HUES48 (cell line): Measurements from ENCODE around the gene MTERF2.

Source experiments
- H3K27ac ChIP-seq: one replicate; pipeline ENCODE4 v1.7.0; 2013; ENCODE audit warnings: low read depth, low read length, inconsistent platforms
- H3K27me3 ChIP-seq: 2 replicates; pipeline ENCODE4 v1.6.1; 2013; ENCODE audit warnings: mild to moderate bottlenecking, low read length; ENCODE audit not compliant: control insufficient read depth, insufficient read depth
- H3K36me3 ChIP-seq: 2 replicates; pipeline ENCODE4 v1.6.1; 2013; ENCODE audit warnings: low read length; ENCODE audit not compliant: control insufficient read depth, insufficient read depth
- H3K4me1 ChIP-seq: 2 replicates; pipeline ENCODE4 v1.6.1; 2013; ENCODE audit warnings: mild to moderate bottlenecking, low read length; ENCODE audit not compliant: control insufficient read depth, insufficient read depth
- H3K4me3 ChIP-seq: 2 replicates; pipeline ENCODE4 v1.5.1; 2013; ENCODE audit warnings: mild to moderate bottlenecking, low read depth, low read length
- H3K9ac ChIP-seq: 2 replicates; pipeline ENCODE4 v1.6.1; 2013; ENCODE audit warnings: mild to moderate bottlenecking, low read depth, low read length, moderate library complexity
- H3K9me3 ChIP-seq: 2 replicates; pipeline ENCODE4 v1.6.1; 2013; ENCODE audit warnings: low read length; ENCODE audit not compliant: control insufficient read depth, insufficient read depth

Gene MTERF2

DNA sequence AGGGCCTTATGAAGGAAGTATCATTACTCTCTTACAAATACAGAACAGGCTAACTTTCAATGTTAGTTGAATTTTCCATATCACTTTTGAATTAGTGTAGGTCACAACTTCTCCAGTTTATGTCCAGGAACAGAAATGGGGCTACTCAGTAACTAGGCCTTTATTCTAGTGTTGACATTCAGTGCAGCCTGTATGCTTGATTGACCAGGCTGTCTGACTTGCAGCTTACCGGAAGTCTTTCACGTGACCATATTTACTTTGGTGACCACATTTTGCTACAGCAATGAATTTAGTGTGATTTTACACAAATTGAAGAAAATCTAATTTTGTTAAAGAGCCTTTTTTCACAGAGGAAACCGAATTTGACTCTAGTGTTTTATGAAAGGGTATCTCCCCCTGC, 12.4 kb downstream of the MTERF2 start:
- H3K9me3 ChIP-seq: no peaks in the 10 kb centered on the region
- H3K4me3 ChIP-seq: no peak overlapping the region
- H3K27ac ChIP-seq: no peak overlapping the region
- no peaks in the 10 kb centered on the region for H3K4me1 ChIP-seq
- H3K36me3 ChIP-seq: peaks cover 11% of the 10 kb centered on the region
- no peaks in the 10 kb centered on the region for H3K27me3 ChIP-seq
- no peak overlapping the region for H3K9ac ChIP-seq

DNA sequence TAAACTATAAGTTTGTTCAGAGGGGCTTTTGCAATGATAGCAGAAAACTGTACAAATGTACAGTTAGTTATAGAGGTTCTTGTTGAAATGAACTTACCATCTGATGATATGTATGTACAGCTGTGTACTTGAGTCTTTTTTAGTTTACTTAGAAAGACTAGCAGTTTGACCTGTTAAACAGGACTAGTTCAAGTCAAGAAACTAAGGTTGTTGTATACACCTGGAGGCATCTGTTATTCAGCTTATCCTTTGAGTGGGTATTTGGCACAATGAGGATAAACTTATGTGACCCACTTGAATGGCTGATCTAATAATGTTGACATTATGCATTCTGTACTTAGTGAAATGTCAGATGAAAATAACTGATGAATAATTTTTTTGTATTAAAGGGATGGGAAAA, 13.4 kb downstream of the MTERF2 start:
- no peak overlapping the region for H3K27ac ChIP-seq
- H3K36me3 ChIP-seq: peaks cover 14% of the 10 kb centered on the region
- no peak overlapping the region for H3K4me3 ChIP-seq
- H3K4me1 ChIP-seq: no peaks in the 10 kb centered on the region
- no peak overlapping the region for H3K9ac ChIP-seq
- no peaks in the 10 kb centered on the region for H3K9me3 ChIP-seq
- no peaks in the 10 kb centered on the region for H3K27me3 ChIP-seq

DNA sequence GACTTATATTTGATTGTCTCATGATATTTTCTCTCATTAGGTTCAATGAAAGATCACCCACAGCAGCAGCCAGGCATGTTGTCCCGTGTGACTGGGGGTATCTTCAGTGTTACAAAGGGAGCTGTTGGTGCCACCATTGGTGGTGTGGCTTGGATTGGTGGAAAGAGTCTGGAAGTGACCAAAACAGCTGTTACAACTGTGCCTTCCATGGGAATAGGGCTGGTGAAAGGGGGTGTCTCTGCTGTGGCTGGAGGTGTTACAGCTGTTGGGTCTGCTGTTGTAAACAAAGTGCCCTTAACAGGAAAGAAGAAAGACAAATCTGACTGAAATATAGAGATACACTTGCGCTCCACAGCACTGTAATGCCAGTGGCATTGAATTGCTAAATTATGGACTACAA, 15.9 kb downstream of the MTERF2 start:
- H3K27me3 ChIP-seq: no peaks in the 10 kb centered on the region
- H3K4me1 ChIP-seq: no peaks in the 10 kb centered on the region
- H3K9me3 ChIP-seq: no peaks in the 10 kb centered on the region
- no peak overlapping the region for H3K27ac ChIP-seq
- H3K4me3 ChIP-seq: no peak overlapping the region
- no peak overlapping the region for H3K9ac ChIP-seq
- H3K36me3 ChIP-seq: peaks cover 21% of the 10 kb centered on the region

DNA sequence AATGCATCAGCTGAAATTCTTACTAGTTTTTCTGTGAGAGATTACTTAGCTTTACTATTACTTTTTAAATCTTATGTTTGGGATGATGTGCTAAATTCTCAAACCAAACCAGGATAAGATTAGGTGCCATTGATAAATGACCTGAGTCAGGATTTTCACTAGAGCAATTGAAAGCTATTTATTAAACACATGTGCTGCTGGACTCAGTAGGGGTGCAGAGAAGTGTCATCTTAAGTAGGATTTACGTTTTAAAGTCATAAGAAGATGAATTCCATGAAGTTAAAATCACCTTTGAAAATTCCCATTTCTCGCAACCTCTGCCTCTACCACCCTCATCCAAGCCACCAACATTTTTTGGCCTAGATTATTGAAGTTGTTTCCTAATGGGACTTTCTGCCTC, 22.4 kb downstream of the MTERF2 start:
- H3K27ac ChIP-seq: no peak overlapping the region
- H3K9me3 ChIP-seq: no peaks in the 10 kb centered on the region
- no peak overlapping the region for H3K9ac ChIP-seq
- peaks cover 13% of the 10 kb centered on the region; the same call in 1 of the 2 replicates for H3K36me3 ChIP-seq
- no peaks in the 10 kb centered on the region for H3K27me3 ChIP-seq
- H3K4me3 ChIP-seq: no peak overlapping the region
- no peaks in the 10 kb centered on the region for H3K4me1 ChIP-seq

DNA sequence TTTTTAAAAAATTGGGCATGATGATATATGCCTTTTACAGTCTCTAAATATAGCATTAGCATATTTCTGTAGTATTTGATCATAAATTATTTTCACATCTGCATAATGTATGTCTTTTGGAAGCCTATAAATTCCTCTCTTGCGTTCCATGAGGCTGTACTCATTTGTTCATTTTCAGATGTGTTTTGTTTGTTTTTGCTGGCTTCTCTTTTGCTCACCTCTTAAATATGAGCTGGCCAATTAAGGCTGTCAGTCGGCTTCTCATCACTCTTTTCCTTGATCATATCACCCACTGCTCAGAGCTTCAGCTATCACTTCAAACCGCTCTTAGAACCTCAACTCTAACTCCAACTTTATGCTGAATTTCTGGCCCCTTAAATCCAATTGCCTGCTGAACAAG, 24.7 kb downstream of the MTERF2 start:
- H3K9me3 ChIP-seq: no peaks in the 10 kb centered on the region
- H3K4me1 ChIP-seq: peaks cover 4% of the 10 kb centered on the region; the same call in 1 of the 2 replicates
- 0 out of 2 replicates have a peak, but pooled peaks cover 3% of the 10 kb centered on the region for H3K36me3 ChIP-seq
- H3K4me3 ChIP-seq: no peak overlapping the region
- no peak overlapping the region for H3K9ac ChIP-seq
- no peaks in the 10 kb centered on the region for H3K27me3 ChIP-seq
- no peak overlapping the region for H3K27ac ChIP-seq

DNA sequence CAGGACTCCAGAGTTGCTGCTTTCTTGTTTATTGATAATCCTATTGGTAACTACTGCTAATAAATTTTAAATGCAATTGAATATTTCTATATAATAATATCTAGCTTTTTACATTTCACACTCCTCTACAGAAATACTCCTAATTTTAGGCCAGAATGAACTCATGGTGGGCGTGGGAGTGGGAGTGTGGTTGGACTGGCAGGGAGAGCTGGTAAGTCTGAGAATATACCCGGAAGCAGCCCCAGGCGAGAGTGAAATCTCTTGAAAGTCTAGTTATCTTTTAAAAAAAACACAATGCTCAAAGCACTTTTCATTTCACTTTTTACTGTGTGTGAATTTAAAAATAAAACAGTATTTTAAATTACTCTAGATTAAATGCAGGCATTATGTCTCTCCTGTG, 26.5 kb downstream of the MTERF2 start:
- Histone ChIP-seq H3K27ac (no peak overlapping the region), H3K36me3 (0 out of 2 replicates have a peak, but pooled peaks cover 3% of the 10 kb centered on the region), H3K9ac (no peak overlapping the region), H3K9me3 (no peaks in the 10 kb centered on the region), H3K4me3 (no peak overlapping the region), H3K27me3 (no peaks in the 10 kb centered on the region), H3K4me1 (peaks cover 6% of the 10 kb centered on the region; the same call in 1 of the 2 replicates)

DNA sequence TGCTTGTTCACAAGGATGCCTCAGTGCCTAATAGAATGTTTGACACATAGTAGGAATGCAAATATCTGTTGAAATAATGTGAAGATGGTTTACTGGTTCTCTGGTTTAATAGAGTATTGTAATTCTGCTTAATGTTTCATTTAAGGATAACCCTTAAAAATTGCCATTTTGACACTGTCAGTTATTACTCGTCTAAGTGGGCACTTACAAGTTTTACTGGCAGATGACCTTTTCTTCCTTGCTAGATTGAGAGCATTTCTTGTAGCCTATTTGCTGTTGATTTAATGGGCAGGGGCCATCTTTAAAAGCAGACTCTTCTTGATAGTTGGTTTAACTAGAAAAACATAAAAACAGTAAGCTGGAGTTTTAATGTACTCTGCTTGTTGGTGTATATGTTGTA, 29.4 kb downstream of the MTERF2 start:
- no peak overlapping the region for H3K9ac ChIP-seq
- peaks cover 6% of the 10 kb centered on the region; the same call in 1 of the 2 replicates for H3K27me3 ChIP-seq
- H3K9me3 ChIP-seq: no peaks in the 10 kb centered on the region
- peaks cover 6% of the 10 kb centered on the region; the same call in 1 of the 2 replicates for H3K4me1 ChIP-seq
- H3K27ac ChIP-seq: no peak overlapping the region
- H3K4me3 ChIP-seq: peak overlapping the region; percentile 92
- H3K36me3 ChIP-seq: 0 out of 2 replicates have a peak, but pooled peaks cover 3% of the 10 kb centered on the region

DNA sequence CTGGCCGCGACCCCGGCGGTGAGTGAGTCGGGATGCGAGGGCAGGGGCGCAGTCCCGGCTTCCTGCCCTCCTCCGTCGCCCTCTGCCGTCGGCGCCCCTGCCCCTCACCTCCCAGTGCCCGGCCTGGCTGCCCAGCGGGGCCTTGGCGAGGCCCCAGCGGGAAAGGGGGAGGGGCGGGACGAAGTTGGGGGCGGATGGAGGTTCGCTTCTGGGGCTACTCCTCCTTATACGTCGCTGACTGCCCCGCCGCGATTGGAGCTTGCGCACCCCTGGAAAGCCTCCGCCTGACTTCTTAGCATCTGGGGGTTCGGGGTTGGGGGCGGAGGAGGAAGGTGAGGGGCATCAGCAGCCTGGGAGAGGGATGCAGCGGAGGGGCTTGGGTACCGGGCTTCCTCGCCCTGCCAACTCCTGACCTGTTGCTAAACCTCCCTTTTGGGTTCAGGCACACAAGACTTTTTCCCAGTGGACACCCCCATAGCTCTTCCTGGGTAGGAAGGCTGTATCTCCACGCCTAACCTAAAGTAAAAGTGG, 30.8 kb downstream of the MTERF2 start:
- Histone ChIP-seq H3K9me3 (no peaks in the 10 kb centered on the region), H3K9ac (peak overlapping the region; percentile 90), H3K4me1 (peaks cover 6% of the 10 kb centered on the region; the same call in 1 of the 2 replicates), H3K27ac (peak overlapping the region; percentile 95), H3K27me3 (peaks cover 6% of the 10 kb centered on the region; the same call in 1 of the 2 replicates), H3K4me3 (peak overlapping the region; percentile 92), H3K36me3 (0 out of 2 replicates have a peak, but pooled peaks cover 3% of the 10 kb centered on the region)

DNA sequence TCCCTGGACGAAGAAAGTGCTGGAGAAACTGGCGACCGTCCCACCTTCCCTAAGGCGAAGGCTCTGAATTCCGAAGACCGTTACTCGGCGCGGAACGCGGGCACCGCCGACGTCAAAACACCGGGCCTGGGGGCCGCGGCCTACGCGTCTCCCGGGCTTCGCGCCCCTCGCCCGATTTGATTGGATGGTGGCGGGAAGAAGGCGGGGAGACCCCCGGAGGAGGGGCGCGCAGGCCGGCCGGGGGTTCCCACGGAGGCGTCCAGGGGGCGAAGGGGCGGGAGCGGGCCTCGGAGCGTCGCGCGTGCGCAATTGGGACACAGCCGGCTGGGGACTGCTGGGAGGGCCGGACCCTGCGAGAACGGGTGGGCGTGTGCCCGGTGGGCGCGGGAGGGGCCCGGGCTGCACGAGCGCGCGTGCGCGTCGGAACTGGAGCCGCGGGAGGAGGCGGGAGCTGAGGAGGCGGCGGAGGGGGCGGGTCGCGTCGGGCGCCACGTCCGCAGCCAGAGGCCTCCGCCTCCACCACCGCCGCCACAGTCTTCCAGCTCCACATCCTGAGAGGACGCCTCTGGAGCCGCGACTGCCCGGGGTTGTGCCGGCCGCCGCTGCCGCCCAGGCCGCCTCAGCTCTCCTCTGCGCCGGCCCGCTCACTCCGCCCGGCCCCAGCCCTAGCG, 31.4 kb downstream of the MTERF2 start, which contains the start of gene TMEM263:
TMEM263 (plus strand) TSS at position 531 of the 671 bp plus-strand sequence. CDS start 11,210 bp downstream, outside the sequence.
- H3K27ac ChIP-seq: peak within 1 kb of the TSS; percentile 95
- peaks cover 6% of the 10 kb centered on the region; the same call in 1 of the 2 replicates for H3K27me3 ChIP-seq
- H3K4me3 ChIP-seq: peak within 1 kb of the TSS; percentile 92
- 0 out of 2 replicates have a peak, but pooled peaks cover 3% of the 10 kb centered on the region for H3K36me3 ChIP-seq
- no peaks in the 10 kb centered on the region for H3K9me3 ChIP-seq
- H3K9ac ChIP-seq: peak within 1 kb of the TSS; percentile 90
- peaks cover 6% of the 10 kb centered on the region; the same call in 1 of the 2 replicates for H3K4me1 ChIP-seq

DNA sequence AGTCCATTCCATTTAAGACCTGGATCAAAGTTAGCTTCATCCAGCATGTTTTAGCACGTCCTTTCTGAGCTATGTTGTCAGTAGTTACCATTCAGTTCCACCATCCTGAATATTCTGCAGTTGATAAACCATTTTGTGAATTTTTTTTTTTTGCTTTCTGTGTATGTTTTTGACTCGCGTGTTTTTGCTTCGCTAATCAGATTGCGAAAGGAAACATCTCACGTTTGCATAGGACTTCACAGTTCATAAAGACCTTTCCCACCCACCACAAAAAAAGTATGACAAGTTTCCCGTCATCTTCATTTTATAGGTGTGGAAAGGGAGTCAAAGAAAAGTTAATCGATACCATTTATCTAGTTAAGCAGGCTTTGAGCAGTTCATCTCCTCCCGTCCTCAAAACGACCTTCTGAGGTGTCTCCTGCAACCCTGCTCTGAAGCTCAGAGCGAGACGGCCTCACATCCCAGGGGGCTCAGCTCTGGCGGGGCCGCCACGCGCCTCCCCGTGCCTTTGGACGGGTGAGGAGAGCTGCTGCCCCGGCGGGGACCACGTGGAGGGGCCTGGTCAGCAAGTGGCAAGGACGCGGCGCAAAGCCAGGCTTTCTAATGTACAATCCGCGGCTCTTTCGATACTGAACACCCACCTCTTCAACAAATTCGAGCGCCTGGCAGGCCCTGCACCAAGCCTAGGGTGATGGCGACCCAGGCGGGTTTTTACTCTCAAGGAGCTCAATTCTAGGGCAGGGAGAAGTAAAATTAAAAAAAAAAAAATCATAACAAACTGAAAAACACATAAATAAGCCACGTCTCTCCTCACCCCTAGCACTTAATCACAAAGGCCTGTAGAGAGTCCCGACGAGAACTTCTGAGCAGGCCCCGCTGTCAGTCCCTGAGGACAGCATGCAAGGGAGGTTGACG, 32.2 kb downstream of the MTERF2 start:
- Histone ChIP-seq H3K4me3 (peak overlapping the region; percentile 92), H3K36me3 (no peaks in the 10 kb centered on the region), H3K27me3 (peaks cover 6% of the 10 kb centered on the region; the same call in 1 of the 2 replicates), H3K9me3 (no peaks in the 10 kb centered on the region), H3K27ac (peak overlapping the region; percentile 95), H3K4me1 (peaks cover 6% of the 10 kb centered on the region; the same call in 1 of the 2 replicates), H3K9ac (no peak overlapping the region)
